Measurements from ENCODE around the gene DUS1L.
"Not testable (repeated sequence)": the region's sequence is repeated elsewhere in the genome, so short reads cannot be mapped to it uniquely, and the experiment has no call there.

The DUS1L gene

GRCh38 chr17:82043507-82043906, 22.1 kb downstream of the DUS1L start:
- DNase-seq (ENCODE audit: low spot score), result no peak

GRCh38 chr17:82042649-82043048, 23.0 kb downstream of the DUS1L start:
- DNase-seq (ENCODE audit: low spot score), result no peak

- no peak for DNase-seq (ENCODE audit: low spot score)
Observed at GRCh38 chr17:82041144-82041814, 24.3 kb downstream of the DUS1L start.

- no peak for DNase-seq (ENCODE audit: low spot score)
Observed at GRCh38 chr17:82039695-82040299, 25.8 kb downstream of the DUS1L start.

GRCh38 chr17:82038796-82039409, 26.7 kb downstream of the DUS1L start:
- not testable (repeated sequence) for DNase-seq (ENCODE audit: low spot score)

- DNase-seq (ENCODE audit: low spot score), result no peak
Observed at GRCh38 chr17:82037889-82038195, 27.8 kb downstream of the DUS1L start.

- DNase-seq (ENCODE audit: low spot score), result peak; percentile 99
Observed at GRCh38 chr17:82037092-82037888, 28.3 kb downstream of the DUS1L start, which contains the start of gene DCXR. TSS of gene DCXR (minus strand) at chr17:82037697. CDS start at chr17:82037682, 15 bp downstream.

- DNase-seq (ENCODE audit: low spot score), result no peak
Observed at GRCh38 chr17:82036634-82037091, 28.9 kb downstream of the DUS1L start.

GRCh38 chr17:82035956-82036633, 29.5 kb downstream of the DUS1L start:
- DNase-seq (ENCODE audit: low spot score), result no peak

- DNase-seq (ENCODE audit: low spot score), result no peak
Observed at GRCh38 chr17:82035488-82035887, 30.1 kb downstream of the DUS1L start.

- DNase-seq (ENCODE audit: low spot score), result no peak
Observed at GRCh38 chr17:82034371-82035011, 31.1 kb downstream of the DUS1L start.

- no peak for DNase-seq (ENCODE audit: low spot score)
Observed at GRCh38 chr17:82033359-82034085, 32.1 kb downstream of the DUS1L start.

- no peak for DNase-seq (ENCODE audit: low spot score)
Observed at GRCh38 chr17:82031885-82032627, 33.5 kb downstream of the DUS1L start.

- no peak for DNase-seq (ENCODE audit: low spot score)
Observed at GRCh38 chr17:82031303-82031884, 34.2 kb downstream of the DUS1L start, which contains the start of gene RAC3. TSS of gene RAC3 (plus strand) at chr17:82031678. CDS start at chr17:82031762, 84 bp downstream.

- peak; percentile 88 for DNase-seq (ENCODE audit: low spot score)
Observed at GRCh38 chr17:82030470-82031302, 34.9 kb downstream of the DUS1L start.

- DNase-seq (ENCODE audit: low spot score), result no peak
Observed at GRCh38 chr17:82029990-82030469, 35.6 kb downstream of the DUS1L start.

GRCh38 chr17:82029391-82029790, 36.2 kb downstream of the DUS1L start:
- DNase-seq (ENCODE audit: low spot score), result no peak

- DNase-seq (ENCODE audit: low spot score), result no peak
Observed at GRCh38 chr17:82028966-82029365, 36.6 kb downstream of the DUS1L start.
